ENCODE measurements around the gene PRDM10.
"Not testable (repeated sequence)": the region's sequence is repeated elsewhere in the genome, so short reads cannot be mapped to it uniquely, and the experiment has no call there.

Gene PRDM10

DNA sequence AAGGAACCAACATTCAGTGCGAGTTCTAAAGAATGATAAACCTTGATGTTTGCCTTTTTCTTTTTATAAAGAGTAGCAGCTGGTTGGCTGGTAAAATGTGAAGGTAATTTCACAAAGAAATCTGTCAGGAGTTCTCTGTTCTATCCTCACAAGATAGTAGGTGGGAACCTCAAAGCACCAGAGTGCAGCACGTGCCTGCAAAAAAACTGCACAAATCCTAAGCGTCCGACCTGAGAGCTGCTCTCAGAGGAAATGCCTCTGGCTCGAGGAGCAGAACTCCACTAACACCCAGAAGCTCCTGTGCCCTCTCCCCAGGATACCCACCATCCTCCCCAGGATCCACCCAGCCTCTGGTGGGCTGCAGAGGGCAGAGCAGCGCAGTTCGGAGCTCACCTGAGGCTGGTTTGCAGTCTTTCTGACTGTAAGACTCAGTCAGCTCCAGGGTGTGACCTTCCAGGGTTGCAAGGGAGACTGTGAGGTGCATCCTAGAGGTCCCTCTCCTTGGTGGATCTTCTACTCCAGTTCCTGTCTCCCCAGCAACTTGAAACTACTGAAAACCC lies 23.5 kb downstream of the PRDM10 start:
- DNase-seq (ENCODE audit: low read depth in 1 of 2, low spot score in 1 of 2): no peak

DNA sequence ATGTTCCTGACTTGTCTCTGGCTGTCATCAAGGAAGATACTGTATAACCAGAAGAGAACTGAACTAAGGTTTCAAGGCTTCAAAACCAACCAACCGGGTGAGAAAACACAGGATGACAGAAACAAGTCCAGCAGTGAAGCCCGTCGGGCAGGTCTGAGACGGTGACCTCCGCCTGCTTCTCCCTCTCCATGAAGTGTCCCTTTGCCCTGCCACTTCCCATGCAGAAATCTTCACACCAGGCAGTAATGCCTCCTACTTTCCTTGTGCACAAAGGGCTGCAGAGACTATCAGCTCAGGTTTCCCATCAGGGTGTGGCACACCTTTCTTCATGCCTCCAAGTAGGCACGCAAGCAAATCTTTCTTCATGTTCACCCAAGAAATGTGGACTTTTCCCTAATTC lies 24.2 kb downstream of the PRDM10 start:
- DNase-seq (ENCODE audit: low read depth in 1 of 2, low spot score in 1 of 2): no peak

- no peak for DNase-seq (ENCODE audit: low read depth in 1 of 2, low spot score in 1 of 2)
Measured at GRCh38 chr11:129976328-129976727, 26.3 kb downstream of the PRDM10 start.

- DNase-seq (ENCODE audit: low read depth in 1 of 2, low spot score in 1 of 2): no peak
Measured at GRCh38 chr11:129975543-129975942, 27.1 kb downstream of the PRDM10 start.

- no peak for DNase-seq (ENCODE audit: low read depth in 1 of 2, low spot score in 1 of 2)
Measured at GRCh38 chr11:129974672-129975071, 28.0 kb downstream of the PRDM10 start.

- DNase-seq (ENCODE audit: low read depth in 1 of 2, low spot score in 1 of 2): no peak
Measured at GRCh38 chr11:129974237-129974636, 28.4 kb downstream of the PRDM10 start.

GRCh38 chr11:129973809-129974208 lies 28.8 kb downstream of the PRDM10 start:
- DNase-seq (ENCODE audit: low read depth in 1 of 2, low spot score in 1 of 2): no peak

DNA sequence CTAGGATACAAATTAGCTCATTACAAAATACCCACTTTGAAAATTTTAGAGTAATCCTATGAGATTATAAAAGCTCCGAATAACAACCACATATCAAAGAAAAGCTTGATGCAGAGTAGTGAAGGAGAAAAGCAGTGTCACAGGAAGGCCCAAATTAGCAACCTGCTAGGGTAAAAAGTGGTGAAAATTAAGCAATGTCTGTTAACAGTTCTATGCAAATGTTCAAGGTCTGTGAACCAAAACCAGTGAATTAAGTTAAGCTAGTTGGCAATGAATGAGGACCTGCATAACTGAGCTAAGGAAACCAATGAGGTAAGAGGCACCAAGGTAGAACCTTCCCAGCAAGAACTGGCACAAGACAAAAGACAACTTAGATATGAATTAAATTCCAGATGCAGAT lies 29.6 kb downstream of the PRDM10 start:
- no peak for DNase-seq (ENCODE audit: low read depth in 1 of 2, low spot score in 1 of 2)

DNA sequence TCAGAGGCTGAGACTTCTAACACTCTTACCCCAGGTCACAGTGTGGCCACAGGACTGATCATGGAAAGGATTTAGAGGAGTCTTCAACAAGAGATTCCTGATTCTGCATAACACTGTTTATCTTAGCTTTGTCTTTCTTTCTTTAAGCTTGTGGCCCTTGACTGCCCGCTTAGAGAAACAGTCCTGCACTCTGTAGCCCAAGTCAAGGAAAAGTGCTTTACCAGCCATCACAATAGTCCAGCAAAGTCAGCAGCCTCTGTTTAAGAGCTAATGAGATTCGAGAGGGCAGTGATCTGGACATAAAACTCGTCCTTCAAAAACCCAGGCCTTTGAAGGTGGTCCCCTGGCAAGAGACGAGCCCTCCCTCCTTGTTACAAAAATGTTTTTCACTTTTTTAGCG lies 30.0 kb downstream of the PRDM10 start:
- DNase-seq (ENCODE audit: low read depth in 1 of 2, low spot score in 1 of 2): no peak

DNA sequence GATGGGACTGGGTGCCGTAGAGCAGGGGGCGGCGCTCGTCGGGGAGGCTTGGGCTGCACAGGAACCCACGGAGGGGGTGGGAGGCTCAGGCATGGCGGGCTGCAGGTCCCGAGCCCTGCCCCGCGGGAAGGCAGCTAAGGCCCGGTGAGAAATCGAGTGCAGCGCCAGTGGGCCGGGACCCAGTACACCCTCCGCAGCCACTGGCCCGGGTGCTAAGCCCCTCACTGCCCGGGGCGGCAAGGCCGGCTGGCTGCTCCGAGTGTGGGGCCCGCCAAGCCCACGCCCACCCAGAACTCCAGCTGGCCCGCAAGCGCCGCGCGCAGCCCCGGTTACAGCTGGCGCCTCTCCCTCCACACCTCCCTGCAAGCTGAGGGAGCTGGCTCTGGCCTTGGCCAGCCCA lies 30.8 kb downstream of the PRDM10 start:
- not testable (repeated sequence) for DNase-seq (ENCODE audit: low read depth in 1 of 2, low spot score in 1 of 2)

DNA sequence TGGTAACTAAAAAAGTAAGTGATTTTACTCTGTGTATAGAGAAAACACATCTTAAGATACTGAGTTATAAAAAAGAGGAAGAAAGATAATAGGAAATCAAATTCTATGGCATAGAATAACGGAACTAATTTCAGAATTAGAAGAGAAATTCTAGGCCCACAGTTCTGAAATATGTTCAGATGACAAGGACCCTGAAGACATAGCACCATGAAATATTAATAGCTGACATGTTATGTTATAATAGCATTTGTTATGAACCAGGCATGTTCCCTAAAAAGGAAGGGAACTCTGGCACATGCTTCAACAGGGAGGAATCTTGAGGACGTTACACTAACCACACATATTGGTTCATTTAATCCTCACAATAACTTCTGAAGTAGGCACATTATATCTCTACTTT lies 32.7 kb downstream of the PRDM10 start:
- DNase-seq (ENCODE audit: low read depth in 1 of 2, low spot score in 1 of 2): no peak

DNA sequence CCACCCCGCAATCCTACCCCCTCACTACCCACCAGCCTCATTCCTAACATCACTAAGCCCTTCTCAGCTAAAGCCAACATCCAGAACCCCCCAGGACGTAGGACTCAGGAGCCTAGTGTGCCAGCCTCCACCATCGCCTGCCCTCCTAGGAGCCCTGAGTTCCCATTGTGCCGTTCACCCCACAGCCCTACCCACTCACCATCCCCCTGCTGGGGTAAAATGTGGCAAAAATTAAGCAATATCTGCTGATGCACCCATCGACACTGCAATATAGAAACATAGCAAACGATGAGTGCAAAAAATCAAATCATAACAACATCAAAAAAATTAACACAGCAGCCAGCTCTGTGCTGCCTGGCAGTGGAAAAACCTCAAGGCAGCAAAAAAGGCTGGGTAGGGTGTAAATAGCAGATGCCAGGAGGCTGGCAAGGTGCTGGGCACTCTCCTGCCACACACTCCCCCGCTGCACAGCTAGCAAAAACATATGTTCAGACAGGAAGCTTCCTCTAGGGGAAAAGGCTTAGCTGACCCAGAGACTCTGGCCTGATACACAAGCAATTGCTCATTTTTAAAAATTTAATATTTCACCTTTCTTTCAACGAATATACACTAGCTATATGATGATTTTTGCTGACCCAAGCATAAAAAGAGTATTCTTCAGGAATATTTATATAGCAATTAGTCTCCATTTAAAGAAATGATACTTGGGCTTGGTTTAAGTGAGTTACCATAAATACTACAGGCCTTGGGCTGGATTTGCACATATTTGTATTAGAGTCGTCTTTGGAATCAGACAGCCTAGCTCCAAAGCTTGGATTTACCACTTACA lies 33.8 kb downstream of the PRDM10 start:
- no peak for DNase-seq (ENCODE audit: low read depth in 1 of 2, low spot score in 1 of 2)

DNA sequence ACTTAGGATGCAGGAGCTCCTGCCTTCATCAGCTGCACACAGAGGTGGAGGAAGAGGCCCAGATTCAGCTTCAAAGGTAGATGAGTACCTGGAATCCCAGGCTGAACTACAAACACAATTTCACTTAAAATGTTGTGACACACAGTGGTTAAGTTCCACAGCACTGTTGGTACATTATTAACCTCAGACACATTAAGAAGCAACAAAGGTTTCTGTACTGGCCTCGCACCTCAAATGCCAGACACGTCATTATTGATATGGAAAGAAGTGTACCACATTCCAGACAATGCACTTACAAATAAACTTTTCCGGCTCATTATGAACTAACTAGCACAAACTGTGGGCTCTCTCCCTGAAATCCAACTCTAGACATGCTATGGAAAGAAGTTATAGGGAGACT lies 34.6 kb downstream of the PRDM10 start:
- no peak for DNase-seq (ENCODE audit: low read depth in 1 of 2, low spot score in 1 of 2)

DNA sequence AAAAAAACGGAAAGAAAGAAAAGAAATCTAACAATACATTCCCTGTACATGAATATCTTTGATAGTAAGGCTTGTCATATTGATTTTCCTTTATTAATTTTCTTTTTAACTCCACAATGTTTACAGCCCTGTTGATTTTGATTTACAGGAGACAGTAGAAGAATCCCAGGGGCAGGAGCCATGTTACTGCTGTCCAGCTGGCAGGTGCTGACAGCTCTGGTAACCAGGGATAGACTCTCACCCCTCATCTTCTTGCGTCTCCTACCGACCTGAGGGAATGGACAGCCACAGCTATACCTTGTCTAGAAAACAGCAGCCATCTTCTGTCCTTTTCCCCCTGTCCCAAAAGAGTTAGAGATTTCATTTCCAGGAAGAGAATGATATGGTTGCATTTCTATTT lies 37.4 kb downstream of the PRDM10 start:
- no peak for DNase-seq (ENCODE audit: low read depth in 1 of 2, low spot score in 1 of 2)

GRCh38 chr11:129960216-129961214 lies 42.1 kb downstream of the PRDM10 start:
- DNase-seq (ENCODE audit: low read depth in 1 of 2, low spot score in 1 of 2): no peak

DNA sequence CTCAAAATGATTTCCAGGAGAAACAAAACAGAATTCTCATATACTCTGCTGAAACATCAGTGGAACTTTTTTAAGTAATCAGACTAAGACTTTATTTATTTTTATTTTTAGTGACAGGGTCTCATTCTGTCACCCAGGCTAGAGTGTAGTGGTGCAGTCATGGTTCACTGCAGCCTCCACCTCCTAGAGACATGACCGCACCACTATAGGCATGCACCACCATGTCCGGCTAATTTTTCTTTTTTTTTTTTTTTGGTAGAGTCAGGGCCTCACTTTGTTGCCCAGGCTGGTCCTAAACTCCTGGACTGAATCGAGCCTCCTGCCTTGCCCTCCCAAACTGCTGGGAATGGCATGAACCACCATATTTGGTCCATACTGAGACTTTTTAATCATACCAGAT lies 42.9 kb downstream of the PRDM10 start:
- DNase-seq (ENCODE audit: low read depth in 1 of 2, low spot score in 1 of 2): no peak

- DNase-seq (ENCODE audit: low read depth in 1 of 2, low spot score in 1 of 2): no peak
Measured at GRCh38 chr11:129955282-129955681, 47.4 kb downstream of the PRDM10 start.

DNA sequence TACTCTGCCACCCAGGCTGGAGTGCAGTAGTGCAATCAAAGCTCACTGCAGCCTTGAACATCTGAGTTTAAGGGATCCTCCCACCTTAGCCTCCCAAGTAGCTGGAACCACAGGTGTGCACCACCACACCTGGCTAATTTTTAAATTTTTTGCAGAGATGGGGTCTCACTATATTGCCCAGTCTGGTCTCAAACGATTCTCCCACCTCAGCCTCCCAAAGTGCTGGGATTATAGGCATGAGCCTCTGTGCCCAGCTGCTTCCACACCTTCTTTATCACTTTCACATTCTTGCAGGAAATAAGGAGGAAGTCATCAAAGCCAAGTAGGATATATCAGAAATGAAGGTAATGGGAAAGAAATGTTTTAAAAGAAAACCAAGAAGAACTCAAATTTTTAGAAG lies 47.9 kb downstream of the PRDM10 start:
- DNase-seq (ENCODE audit: low read depth in 1 of 2, low spot score in 1 of 2): not testable (repeated sequence)

DNA sequence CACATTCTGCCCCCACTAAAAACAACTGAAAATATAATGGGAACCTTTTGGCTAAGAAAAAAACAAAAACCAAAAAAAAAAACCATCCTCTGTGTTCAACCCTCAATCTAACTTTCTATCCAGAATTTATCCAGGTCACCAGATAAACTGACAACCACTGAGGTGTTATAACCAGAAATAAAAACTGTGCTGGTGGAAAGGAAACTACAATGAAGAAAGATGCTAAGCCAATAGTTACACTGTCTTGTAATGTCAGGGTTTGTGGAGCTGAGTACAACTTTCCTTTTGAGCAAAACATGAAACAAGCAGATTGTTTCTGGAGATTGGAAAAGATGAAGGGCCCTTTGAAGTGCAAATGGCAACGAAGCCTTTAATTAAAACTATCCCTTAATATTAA lies 50.8 kb downstream of the PRDM10 start:
- DNase-seq (ENCODE audit: low read depth in 1 of 2, low spot score in 1 of 2): no peak

- DNase-seq (ENCODE audit: low read depth in 1 of 2, low spot score in 1 of 2): no peak
Measured at GRCh38 chr11:129951201-129951865, 51.3 kb downstream of the PRDM10 start.
